HG03139 (cell line): Measurements from ENCODE around the gene GRIFIN.

ENCODE experiments used
- ATAC-seq: cut with Tn5 transposase; IDR thresholded peaks from one replicate; pipeline ENCODE4 v1.9.1; 2021; ENCODE audit not compliant: unreplicated experiment

Gene GRIFIN

GRCh38 chr7:2513702-2514101, 37.5 kb upstream of the GRIFIN start:
- no peak for ATAC-seq

DNA sequence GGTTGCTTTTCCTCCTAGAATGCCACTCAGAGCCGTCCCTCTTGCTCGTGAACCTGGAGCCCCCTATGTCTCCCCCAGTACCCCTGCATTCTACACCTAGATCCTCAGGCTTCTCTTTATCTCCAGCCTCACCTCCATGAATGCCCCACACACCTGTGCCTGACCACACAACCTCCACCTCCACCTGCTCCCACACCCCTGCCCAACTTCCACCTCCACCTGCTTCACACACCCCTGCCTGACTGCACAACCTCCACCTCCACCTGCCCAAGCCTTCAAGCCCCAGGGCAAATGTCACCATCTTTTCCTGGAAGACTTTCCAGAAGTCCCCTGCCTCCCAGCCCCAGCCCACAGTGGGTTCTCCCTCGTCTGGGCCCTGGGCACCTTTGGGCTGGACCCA, 36.5 kb upstream of the GRIFIN start:
- no peak for ATAC-seq

DNA sequence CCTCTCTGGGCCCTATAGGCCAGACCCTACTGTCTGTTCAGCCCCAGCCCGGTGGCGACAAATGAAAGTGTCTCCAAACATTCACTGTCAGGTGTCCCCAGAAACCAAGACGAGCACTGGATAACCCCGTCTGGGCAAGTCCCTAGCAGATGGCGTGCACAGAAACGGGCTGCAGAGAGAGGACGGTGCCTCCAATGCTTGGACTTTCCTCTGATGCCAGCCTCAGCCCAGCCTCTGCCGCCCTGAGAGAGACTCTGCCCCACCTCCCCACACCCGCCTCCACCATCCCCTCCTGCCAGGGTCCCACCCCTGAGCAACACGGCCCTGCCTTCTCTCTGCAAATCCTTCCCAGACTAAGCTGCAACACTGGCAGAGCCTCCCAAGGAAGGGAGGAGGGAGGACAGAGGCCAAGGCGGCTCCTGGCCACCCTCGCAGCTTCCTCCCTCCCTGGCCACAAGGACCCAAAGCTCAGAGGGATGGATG, 36.0 kb upstream of the GRIFIN start:
- ATAC-seq = no peak

- ATAC-seq = no peak
These were observed 35.6 kb upstream of the GRIFIN start for GRCh38 chr7:2511769-2512168.

- no peak for ATAC-seq
These were observed 34.9 kb upstream of the GRIFIN start for GRCh38 chr7:2510909-2511768.

DNA sequence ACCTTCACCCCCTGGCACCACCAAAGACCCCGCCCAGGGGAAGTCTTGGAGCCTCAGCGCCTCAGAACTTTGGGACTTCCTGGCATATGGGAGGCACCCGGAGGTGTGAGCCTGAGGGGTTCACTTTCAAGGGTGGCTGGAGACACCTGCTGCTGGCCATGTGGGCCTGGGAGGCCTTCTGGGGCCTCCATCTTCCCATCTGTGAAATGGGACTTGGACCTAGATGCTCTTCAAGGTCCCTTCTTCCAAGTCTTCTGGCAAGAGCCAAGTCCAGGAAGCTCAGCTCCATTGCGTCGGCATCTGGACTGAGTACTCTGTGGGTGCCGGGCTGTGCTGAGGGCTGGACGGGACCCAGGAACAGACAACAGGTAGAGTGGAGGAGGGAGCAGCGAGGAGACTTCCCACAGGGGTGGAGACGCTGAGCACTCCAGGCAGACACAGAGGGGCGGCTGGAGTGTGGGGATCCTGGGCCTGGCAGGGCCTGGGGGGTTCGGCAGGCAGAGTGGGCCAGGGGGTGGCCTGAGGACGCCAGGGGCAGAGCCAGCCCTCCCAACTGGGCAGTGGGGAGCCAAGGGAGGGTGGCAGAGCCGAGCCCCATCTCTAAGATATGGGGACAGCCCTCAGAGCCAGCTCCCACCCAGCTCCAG, 34.1 kb upstream of the GRIFIN start:
- ATAC-seq = no peak

GRCh38 chr7:2509298-2509906, 33.2 kb upstream of the GRIFIN start:
- ATAC-seq = no peak

- peak; percentile 35 for ATAC-seq
These were observed 32.4 kb upstream of the GRIFIN start for GRCh38 chr7:2508327-2509215.

- no peak for ATAC-seq
These were observed 31.7 kb upstream of the GRIFIN start for GRCh38 chr7:2507917-2508306.

GRCh38 chr7:2507208-2507916, 31.2 kb upstream of the GRIFIN start:
- ATAC-seq = no peak

DNA sequence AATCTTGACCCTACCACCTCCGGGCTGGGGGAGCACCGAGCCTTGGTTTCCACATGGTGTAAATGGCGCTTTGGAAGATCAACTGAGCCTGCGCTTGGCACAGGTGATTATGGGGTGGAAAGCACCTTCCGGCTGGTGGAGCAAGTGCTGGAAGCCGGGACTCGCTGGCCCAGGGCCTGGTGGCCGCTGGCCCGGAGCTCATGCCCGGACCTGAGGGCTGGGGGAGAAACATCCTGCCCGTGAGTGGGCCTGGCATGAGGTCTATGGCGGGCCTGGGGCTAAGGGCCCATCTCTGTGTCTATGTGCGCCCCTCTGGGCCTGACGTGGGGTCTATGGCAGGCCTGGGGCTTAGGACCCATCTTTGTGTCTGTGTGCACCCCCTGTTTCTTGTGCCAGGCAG, 29.2 kb upstream of the GRIFIN start:
- no peak for ATAC-seq

GRCh38 chr7:2504889-2505375, 28.7 kb upstream of the GRIFIN start:
- no peak for ATAC-seq

DNA sequence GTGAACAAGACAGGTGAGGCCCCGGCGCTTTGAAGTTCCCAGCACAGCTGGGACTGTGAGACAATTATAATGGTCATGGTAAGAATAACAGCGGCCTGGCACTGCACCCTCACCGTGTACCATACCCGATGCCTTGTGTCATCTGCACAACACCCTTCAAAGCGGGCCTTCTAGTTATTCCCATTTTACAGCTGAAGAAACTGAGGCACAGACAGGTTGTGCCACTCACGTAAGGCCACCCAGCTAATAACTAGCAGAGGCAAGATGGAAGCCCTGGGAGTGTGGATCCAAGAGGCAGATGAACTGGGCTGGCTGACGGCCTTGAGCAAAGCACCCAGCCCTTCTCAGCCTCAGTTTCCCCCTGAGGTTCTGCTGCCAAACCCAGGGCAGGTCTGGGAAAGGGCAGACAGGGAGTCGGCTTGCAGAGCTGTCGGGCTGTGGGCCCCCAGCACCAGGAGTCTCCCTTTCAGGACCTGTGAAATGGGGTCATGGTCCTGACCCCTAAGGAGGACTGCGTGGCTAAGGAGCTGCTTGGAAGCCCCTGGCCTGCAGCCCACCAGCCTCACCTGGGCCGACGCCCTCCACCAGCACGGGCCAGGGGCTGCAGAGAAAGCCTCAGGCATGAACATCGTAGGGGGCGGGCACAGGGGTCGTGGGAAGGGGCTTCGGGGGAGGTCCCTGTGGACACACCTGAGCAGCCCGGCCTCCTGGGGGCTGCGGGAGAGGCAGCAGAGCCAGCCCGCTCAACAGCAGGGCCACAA, 28.1 kb upstream of the GRIFIN start:
- no peak for ATAC-seq

DNA sequence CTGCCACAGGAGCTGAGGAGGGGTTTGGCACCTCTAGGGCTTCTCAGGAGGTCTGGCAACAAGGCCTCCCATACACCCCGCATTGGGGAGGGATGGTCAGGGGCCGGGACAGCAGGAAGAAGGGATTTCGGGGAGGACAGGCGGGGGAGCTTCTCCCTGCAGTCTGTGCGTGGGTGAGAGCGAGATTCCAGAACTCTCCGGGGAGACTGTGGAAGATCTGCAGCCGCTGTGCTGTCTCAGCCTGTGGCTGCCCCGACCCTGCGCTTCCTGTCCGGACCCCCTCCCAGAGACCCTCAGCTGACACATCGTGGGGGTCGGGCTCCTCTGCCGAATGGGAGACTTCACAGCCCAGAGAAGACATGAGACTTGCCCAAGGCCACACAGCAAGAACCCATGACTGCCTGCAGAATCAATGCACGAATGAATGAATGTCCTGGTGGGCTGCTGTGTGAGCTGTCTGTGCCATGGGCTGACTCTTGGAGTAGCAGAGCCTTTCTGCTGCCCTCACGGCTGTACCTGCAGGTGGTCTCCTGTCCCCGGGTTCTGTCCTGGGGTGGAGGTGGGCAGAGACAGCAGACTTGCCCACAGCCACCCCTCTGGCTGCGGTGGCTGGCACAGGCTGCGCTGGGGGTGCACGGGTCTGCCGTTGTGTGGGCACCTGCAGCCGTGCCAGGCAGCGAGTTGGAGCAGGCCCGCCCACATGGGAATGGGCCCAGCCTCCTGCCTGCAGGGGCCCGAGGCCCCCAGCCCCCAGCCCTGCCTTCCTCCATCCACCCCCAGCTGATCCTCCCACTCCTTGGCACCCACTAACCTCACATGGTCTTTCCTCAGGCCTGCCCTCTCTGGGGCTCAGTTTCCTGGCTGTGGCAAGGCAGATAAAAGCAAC, 27.1 kb upstream of the GRIFIN start:
- ATAC-seq = no peak

DNA sequence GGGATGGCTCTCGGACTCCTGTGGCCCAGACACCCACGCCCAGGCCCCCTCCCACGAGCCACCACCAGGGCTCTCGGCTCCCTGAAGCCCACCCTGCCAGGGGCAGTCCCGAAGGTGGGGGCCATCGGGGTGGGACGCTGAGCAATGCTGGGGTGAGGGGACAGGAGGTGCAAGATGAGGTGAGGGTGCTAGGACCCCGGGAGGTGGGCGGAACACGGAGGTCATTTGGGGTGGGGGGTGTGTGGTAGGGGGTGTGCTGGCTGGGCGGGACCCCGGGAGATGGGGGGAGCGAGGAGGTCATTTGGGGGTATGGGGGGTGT, 26.4 kb upstream of the GRIFIN start:
- ATAC-seq = no peak

DNA sequence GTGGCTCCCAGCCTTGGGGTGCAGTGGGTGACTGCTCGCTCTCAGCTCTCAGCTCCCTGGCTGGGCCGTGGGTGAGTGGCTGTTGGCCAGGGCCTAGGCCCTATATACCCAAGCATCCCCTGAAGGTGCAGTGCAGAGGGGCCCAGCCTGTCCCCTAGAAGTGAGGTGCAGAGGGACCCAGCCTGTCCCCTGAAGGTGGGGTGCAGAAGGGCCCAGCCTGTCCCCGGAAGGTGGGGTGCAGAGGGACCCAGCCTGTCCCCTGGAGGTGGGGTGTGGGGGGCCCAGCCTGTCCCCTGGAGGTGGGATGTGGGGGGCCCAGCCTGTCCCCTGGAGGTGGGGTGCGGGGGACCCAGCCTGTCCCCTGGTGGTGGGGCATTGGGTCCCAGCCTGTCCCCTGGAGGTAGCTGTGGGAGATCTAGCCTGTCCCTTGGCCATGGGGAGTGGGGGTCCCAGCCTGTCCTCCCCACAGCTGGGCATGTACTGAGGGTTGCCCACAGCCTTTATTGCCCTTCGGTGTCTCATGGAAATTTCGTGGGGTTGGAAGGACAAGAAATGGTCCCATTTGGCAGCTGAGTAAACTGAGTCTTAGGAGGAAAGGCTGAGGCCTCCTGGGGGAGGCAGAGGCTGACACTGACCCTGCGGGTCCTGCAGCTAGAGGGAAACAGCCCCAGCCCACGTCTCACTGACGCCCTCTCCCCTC, 25.9 kb upstream of the GRIFIN start:
- ATAC-seq = no peak

DNA sequence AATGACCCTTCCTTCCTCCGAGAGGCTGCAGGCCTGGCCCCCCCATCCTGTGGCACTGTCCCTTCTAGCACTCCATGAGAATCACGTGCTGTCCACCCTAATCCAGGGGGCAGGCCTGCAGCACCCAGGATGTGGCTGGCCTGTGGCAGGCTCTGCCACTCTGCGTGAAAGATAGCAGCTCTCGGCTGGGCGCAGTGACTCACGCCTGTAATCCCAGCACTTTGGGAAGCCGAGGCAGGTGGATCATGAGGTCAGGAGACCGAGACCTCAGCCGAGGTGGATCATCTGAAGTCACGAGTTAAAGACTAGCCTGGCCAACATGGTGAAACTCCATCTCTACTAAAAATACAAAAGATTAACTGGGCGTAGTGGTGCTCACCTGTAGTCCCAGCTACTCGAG, 24.5 kb upstream of the GRIFIN start:
- ATAC-seq = no peak
